Spleen (tissue), 11 donors: Measurements from ENCODE around the gene KMT2E. TPM values are rescaled to one million over a fixed set of nuclear protein-coding genes. Genes with fewer than 3 reads are reported as not detected.
A peak's percentile ranks its signal among the peaks of the same experiment; 100 is the strongest.
"Not testable (repeated sequence)": the region's sequence is repeated elsewhere in the genome, so short reads cannot be mapped to it uniquely, and the experiment has no call there.

Experiments
- DNase-seq: peaks from one replicate; pipeline ENCODE4 v3.0.0-alpha.2; 2020
- H3K27ac ChIP-seq, 8 donors: fragments of 200-600 bp; sonication (generic) in 7 of 8; 1 replicate in 4 of 8; 2 replicates in 4 of 8; pipeline versions ENCODE4 v1.5.0 to v1.8.0; 2016 to 2021; ENCODE audit warnings: inconsistent platforms in 4 of 8, mild to moderate bottlenecking in 4 of 8, moderate library complexity in 1 of 8
- H3K27me3 ChIP-seq, 7 donors: fragments of 200-600 bp; sonication (generic) in 6 of 7; replicated peaks in 1 of 7; 1 replicate in 4 of 7; 2 replicates in 3 of 7; pipeline versions ENCODE4 v1.5.0 to v1.8.0; 2016 to 2021; ENCODE audit warnings: inconsistent platforms in 3 of 7, mild to moderate bottlenecking in 1 of 7
- H3K36me3 ChIP-seq, 6 donors: fragments of 200-600 bp; sonication (generic) in 5 of 6; 1 replicate in 4 of 6; 2 replicates in 2 of 6; pipeline versions ENCODE4 v1.5.0 to v1.8.0; 2016 to 2021; ENCODE audit warnings: inconsistent platforms in 2 of 6
- H3K4me1 ChIP-seq, 6 donors: fragments of 200-600 bp; sonication (generic) in 5 of 6; 1 replicate in 3 of 6; 2 replicates in 3 of 6; pipeline versions ENCODE4 v1.5.0 to v1.8.0; 2016 to 2021; ENCODE audit warnings: inconsistent platforms in 3 of 6
- H3K4me3 ChIP-seq, 8 donors: fragments of 200-600 bp; sonication (generic) in 7 of 8; 1 replicate in 4 of 8; 2 replicates in 4 of 8; pipeline versions ENCODE4 v1.5.0 to v1.8.0; 2016 to 2021; ENCODE audit warnings: inconsistent platforms in 4 of 8, mild to moderate bottlenecking in 4 of 8, moderate library complexity in 2 of 8
- H3K9me3 ChIP-seq, 8 donors: fragments of 200-600 bp; sonication (generic) in 7 of 8; 1 replicate in 4 of 8; 2 replicates in 4 of 8; pipeline versions ENCODE4 v1.5.0 to v1.8.0; 2016 to 2021; ENCODE audit warnings: inconsistent platforms in 4 of 8
- CTCF ChIP-seq, 11 experiments: fragments of 200-600 bp in 7 of 11; fragments of 450-650 bp in 4 of 11; sonication (generic) in 4 of 11; IDR thresholded peaks in 8 of 11; conservative IDR thresholded peaks in 3 of 11; 1 replicate in 7 of 11; 2 replicates in 4 of 11; pipeline versions ENCODE4 v1.4.0 to v1.8.0; 2016 to 2021; ENCODE audit warnings: antibody characterized with exemption in 11 of 11, inconsistent platforms in 4 of 11, mild to moderate bottlenecking in 1 of 11
- POLR2A ChIP-seq, 3 donors: fragments of 450-650 bp; IDR thresholded peaks; one replicate each; pipeline ENCODE4 v1.5.1; 2017; ENCODE audit warnings: antibody characterized with exemption in 3 of 3, mild to moderate bottlenecking in 1 of 3
- POLR2AphosphoS5 ChIP-seq, 3 donors: sonication (generic); formaldehyde crosslinking; IDR thresholded peaks; one replicate each; pipeline ENCODE4 v1.5.1; 2017; ENCODE audit warnings: antibody characterized with exemption in 3 of 3
- WGBS, 5 donors: extraction: QIAGEN DNeasy Blood & Tissue Kit in 3 of 5; methylation state at CpG; one replicate each; pipeline versions ENCODE4 v1.1.5 to v1.1.7; 2013 to 2018; 5-methylcytosine and 5-hydroxymethylcytosine counted together
- intact Hi-C: fragments of 100-400 bp; cut with DNase I; formaldehyde crosslinking; loops from one replicate; pipeline ENCODE4 v1.15.0; 2023; ENCODE audit warnings: low total_unique reads
- polyA plus RNA-seq, 3 donors: library from polyadenylated mRNA; stranded (reverse); fragments of 200-250 nt; gene quantifications; one replicate each; pipeline ENCODE4 v1.2.1, GENCODE V29; 2013
- total RNA-seq, 7 donors: library from RNA; depleted of rRNA in 3 of 7; stranded (reverse); fragments of >200 nt in 3 of 7; fragmentation: NEBNext Ultra II Directional in 4 of 7; extraction: Animal tissue kit (Norgen Biotek cat#: 25700) in 4 of 7; gene quantifications; one replicate each; pipeline versions ENCODE4 v1.1.0 to v1.2.1, GENCODE V29; 2016 to 2021
- donor health status: healthy with polysubstance abuse.
- donor health status: DM: no; HTN: no; CAD: no; lungs with moderate emphysema.
- donor health status: DM: no; HTN: no; CAD: no.
- donor health status: Bipolar disorder and iron deficiency.
- donor health status: healthy.
- donor health status: DM: no; HTN: no; CAD: no.
- donor health status: DM: yes; HTN: yes; CAD: no.

The KMT2E gene
- total and polyA plus RNA-seq, 10 donors, result 11.5 to 215 (median 137) TPM

- TF ChIP-seq POLR2AphosphoS5 (IDR thresholded peaks at IDR 0.05) (no peak), POLR2A (IDR thresholded peaks at IDR 0.05) (no peak), CTCF (IDR thresholded peaks at IDR 0.05 in 8 of 11, conservative IDR thresholded peaks at IDR 0.05 in 3 of 11) (no peak)
- no peaks in the 10 kb centered on the region for H3K9me3 ChIP-seq
- H3K27ac ChIP-seq, result peak overlapping the region; percentile 93 to 98 (median 96)
- WGBS, 5 donors, result 46 to 74% (median 56%) methylated on average over 1 of the region's 1 CpG
- H3K4me3 ChIP-seq, result no peak overlapping the region
- H3K4me1 ChIP-seq, result peaks cover 34 to 74% (median 55%) of the 10 kb centered on the region in 6 donors
- peaks cover 0 to 8% (median 0%) of the 10 kb centered on the region in 6 donors for H3K36me3 ChIP-seq
- intact Hi-C loops, result no loop called here
- DNase-seq, result no peak
- no peaks in the 10 kb centered on the region for H3K27me3 ChIP-seq
These were observed 28.8 kb upstream of the KMT2E start for GRCh38 chr7:104985259-104985617.

GRCh38 chr7:104986628-104987259 lies 27.3 kb upstream of the KMT2E start:
- no peak for DNase-seq
- peaks cover 18 to 73% (median 45%) of the 10 kb centered on the region in 6 donors for H3K4me1 ChIP-seq
- intact Hi-C loops, result no loop called here
- H3K4me3 ChIP-seq, result no peak overlapping the region
- peak overlapping the region in 7 of 8 donors; percentile 14 to 98 (median 53) for H3K27ac ChIP-seq
- WGBS, 5 donors, result 53 to 73% (median 65%) methylated on average over 6 of the region's 6 CpGs
- peaks cover 0 to 20% (median 4%) of the 10 kb centered on the region in 6 donors for H3K36me3 ChIP-seq
- TF ChIP-seq POLR2A (IDR thresholded peaks at IDR 0.05), result no peak
- no peak for TF ChIP-seq CTCF (IDR thresholded peaks at IDR 0.05 in 8 of 11, conservative IDR thresholded peaks at IDR 0.05 in 3 of 11)
- no peak for TF ChIP-seq POLR2AphosphoS5 (IDR thresholded peaks at IDR 0.05)
- no peaks in the 10 kb centered on the region for H3K27me3 ChIP-seq
- no peaks in the 10 kb centered on the region for H3K9me3 ChIP-seq

DNA sequence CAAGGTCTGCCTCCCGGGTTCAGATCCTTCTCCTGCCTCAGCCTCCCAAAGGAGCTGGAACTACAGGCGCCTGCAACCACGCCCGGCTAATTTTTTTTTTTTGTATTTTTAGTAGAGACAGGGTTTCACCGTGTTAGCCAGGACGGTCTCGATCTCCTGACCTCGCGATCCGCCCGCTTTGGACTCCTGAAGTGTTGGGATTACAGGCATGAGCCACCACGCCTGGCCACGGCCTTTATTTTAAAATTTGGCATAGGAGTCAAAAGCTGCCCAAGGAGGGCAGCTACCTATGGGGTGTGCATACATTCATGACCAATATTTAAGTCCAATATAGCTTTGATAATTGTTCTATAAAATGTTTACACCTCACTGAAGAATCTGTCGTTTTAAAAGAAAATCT lies 26.6 kb upstream of the KMT2E start:
- peak overlapping the region in 2 of 8 donors; percentile 53 to 96 for H3K27ac ChIP-seq
- intact Hi-C loops, H3K4me3 ChIP-seq, H3K9me3 ChIP-seq, DNase-seq, H3K27me3 ChIP-seq: not testable (repeated sequence)
- 91 to 95% (median 93%) methylated on average over 14 of the region's 14 CpGs for WGBS, 5 donors
- H3K36me3 ChIP-seq, result peaks cover 0 to 25% (median 4%) of the 10 kb centered on the region in 6 donors
- peak in 1 of 3 donors; percentile 5 for TF ChIP-seq POLR2AphosphoS5 (IDR thresholded peaks at IDR 0.05)
- H3K4me1 ChIP-seq, result peaks cover 12 to 70% (median 38%) of the 10 kb centered on the region in 6 donors

- H3K9me3 ChIP-seq, result no peaks in the 10 kb centered on the region
These were observed 23.0 kb upstream of the KMT2E start for GRCh38 chr7:104990983-104991382.

More at GRCh38 chr7:104990983-104991382, 23.0 kb upstream of the KMT2E start:
- intact Hi-C loops, result no loop called here
- no peak for DNase-seq
- WGBS, 5 donors, result 93 to 98% (median 95%) methylated on average over 7 of the region's 7 CpGs
- Histone ChIP-seq H3K36me3 (peaks cover 0 to 54% (median 4%) of the 10 kb centered on the region in 6 donors), H3K4me3 (no peak overlapping the region), H3K27ac (peak overlapping the region in 1 of 8 donors; percentile 10), H3K4me1 (peaks cover 0 to 80% (median 42%) of the 10 kb centered on the region in 6 donors), H3K27me3 (no peaks in the 10 kb centered on the region)
- TF ChIP-seq CTCF (IDR thresholded peaks at IDR 0.05 in 8 of 11, conservative IDR thresholded peaks at IDR 0.05 in 3 of 11) (no peak), POLR2AphosphoS5 (IDR thresholded peaks at IDR 0.05) (no peak), POLR2A (IDR thresholded peaks at IDR 0.05) (no peak)
